RWPE1 (cell line): ENCODE measurements around the gene ARSB.
"Not testable (repeated sequence)": the region's sequence is repeated elsewhere in the genome, so short reads cannot be mapped to it uniquely, and the experiment has no call there.

Experiments
- CTCF ChIA-PET: fragments of 350-600 bp; sonication (Branson Sonifier 250); formaldehyde crosslinking; extraction: SDS; loops from one replicate; lab custom pipeline; 2021; lab: Yijun Ruan, JAX
- POLR2A ChIA-PET: fragments of 400-600 bp; formaldehyde crosslinking; extraction: SDS; loops from one replicate; lab custom pipeline; 2020; ENCODE audit warnings: antibody characterized with exemption; ENCODE audit not compliant: low non-redundant PET; lab: Yijun Ruan, JAX
- DNase-seq: peaks from one replicate; pipeline ENCODE4 v3.0.0; 2012; ENCODE audit warnings: low spot score
- H3K27ac ChIP-seq: fragments of 450-650 bp; 2 replicates; pipeline ENCODE4 v1.5.1; 2017
- TF ChIP-seq, protein P1 (sequence below): fragments of 450-650 bp; conservative IDR thresholded peaks from 2 replicates; pipeline ENCODE4 v1.5.1; 2017; ENCODE audit warnings: low read depth, mild to moderate bottlenecking

The ARSB gene

DNA sequence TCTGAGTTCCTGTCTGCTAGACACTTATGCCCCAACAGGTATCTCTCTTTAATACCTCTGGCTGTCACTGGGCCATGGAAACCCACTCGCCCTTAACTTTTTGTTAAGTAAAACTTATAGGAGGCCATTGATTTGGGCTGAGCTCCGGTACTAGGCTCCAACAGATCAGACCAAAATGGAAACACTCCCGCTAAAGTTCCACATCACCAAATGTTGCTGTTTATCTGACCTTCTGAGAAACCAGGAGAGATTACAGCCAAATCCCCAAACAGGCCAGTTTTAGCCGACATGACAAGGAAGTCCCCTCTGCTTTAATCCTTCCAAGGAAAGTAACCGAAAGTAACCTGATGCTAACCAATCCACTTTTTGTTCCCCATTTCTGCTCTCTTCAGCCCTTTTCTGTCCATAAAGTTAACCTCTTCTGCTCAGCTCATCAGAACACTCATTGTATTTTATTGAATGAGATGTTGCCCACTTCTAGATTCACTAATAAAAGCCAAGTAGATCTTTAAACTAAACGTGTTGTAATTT, 221.4 kb downstream of the ARSB start:
- no peak for DNase-seq
- H3K27ac ChIP-seq = no peak overlapping the region
- TF ChIP-seq, protein P1, sequence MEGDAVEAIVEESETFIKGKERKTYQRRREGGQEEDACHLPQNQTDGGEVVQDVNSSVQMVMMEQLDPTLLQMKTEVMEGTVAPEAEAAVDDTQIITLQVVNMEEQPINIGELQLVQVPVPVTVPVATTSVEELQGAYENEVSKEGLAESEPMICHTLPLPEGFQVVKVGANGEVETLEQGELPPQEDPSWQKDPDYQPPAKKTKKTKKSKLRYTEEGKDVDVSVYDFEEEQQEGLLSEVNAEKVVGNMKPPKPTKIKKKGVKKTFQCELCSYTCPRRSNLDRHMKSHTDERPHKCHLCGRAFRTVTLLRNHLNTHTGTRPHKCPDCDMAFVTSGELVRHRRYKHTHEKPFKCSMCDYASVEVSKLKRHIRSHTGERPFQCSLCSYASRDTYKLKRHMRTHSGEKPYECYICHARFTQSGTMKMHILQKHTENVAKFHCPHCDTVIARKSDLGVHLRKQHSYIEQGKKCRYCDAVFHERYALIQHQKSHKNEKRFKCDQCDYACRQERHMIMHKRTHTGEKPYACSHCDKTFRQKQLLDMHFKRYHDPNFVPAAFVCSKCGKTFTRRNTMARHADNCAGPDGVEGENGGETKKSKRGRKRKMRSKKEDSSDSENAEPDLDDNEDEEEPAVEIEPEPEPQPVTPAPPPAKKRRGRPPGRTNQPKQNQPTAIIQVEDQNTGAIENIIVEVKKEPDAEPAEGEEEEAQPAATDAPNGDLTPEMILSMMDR = no peak
- CTCF ChIA-PET = interaction anchor here (0.7 kb wide), 1 partner anchor 229 kb away, joined by 6 read pairs; no protein-coding TSS in a partner anchor
- POLR2A ChIA-PET = no interaction called here

DNA sequence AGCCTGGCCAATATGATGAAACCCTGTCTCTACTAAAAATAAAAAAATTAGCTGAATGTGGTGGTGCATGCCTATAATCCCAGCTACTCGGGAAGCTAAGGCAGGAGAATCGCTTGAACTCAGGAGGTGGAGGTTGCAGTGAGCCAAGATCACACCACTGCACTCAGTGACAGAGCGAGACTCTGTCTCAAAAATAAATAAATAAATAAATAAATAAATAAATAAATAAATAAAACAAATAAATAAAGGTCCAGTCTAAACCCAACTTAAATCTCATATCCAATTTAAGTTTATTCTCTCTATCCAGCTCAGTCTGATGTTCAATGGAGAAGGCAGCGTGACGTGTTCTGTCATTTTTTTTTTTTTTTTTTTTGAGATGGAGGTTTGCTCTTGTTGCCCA, 222.4 kb downstream of the ARSB start:
- CTCF ChIA-PET, DNase-seq, H3K27ac ChIP-seq: not testable (repeated sequence)
- POLR2A ChIA-PET = interaction anchor here (0.6 kb wide), 1 partner anchor 535 kb away, joined by 4 read pairs; no protein-coding TSS in a partner anchor

DNA sequence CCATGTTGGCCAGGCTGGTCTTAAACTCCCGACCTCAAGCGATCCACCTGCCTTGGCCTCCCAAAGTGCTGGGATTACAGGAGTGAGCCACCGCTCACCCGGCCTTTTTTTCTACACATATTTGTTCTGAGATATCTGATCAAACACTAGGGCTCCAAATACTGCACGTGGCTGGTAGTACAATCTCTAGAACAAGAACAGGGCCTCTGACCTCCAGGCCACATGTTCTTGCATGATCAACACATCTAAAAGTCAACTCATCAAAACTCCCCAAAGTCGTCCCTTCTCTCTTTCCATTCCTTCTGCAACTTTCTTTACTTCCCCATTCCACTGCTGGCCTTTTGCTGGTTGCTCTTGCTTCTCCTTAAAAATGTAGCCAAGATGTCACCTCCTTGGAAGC, 223.3 kb downstream of the ARSB start:
- CTCF ChIA-PET = no interaction called here

DNA sequence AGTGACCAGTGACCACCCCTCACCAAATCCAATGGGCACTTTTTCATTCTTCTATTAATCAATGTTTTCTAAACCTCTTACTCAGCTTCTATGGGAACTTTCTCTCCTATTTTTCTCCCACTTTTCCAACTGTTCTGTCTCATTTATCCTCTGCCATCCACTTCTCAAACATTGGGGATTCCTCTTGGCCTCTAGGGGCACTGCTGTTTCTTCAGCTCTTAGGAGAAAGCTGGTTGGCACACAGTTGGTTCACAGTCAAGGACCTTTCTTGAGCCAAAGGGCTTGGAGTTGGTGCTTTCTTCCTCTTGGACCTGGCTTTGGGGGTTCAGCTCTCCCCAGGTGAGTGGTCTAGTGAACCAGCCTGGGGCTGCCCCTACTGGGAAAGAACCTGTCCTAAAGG, 224.3 kb downstream of the ARSB start:
- no peak overlapping the region for H3K27ac ChIP-seq
- CTCF ChIA-PET = interaction anchor here (1.3 to 1.8 kb wide), 2 partner anchors 17 to 21 kb away, joined by 4 read pairs; no protein-coding TSS in a partner anchor
- no peak for DNase-seq
- TF ChIP-seq, protein P1 = no peak; the same call in 1 of the 2 replicates
- POLR2A ChIA-PET = no interaction called here

More for the DNA sequence above, 223.3 kb downstream of the ARSB start:
- POLR2A ChIA-PET = no interaction called here
- no peak for DNase-seq
- TF ChIP-seq, protein P1 = no peak
- H3K27ac ChIP-seq = no peak overlapping the region

DNA sequence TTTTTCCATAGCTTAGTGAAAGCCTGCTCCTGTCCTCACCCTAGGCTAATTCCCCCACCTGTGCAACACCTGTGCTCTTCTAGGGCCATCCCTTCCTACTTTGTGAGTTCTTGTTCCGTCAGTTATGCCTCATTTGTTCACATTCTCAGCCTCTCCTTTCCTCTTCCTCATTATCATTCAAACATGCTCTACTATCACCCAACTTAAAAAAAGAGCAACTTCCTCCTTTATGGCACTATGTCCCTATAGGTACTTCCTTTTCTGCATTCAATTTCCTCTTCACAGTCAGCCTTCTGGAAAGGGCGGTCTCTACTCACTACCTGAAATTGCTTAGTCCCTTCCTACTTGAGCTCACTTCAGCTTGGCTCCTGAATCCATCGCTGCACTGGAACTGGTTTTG, 224.7 kb downstream of the ARSB start:
- H3K27ac ChIP-seq = no peak overlapping the region
- POLR2A ChIA-PET = no interaction called here

DNA sequence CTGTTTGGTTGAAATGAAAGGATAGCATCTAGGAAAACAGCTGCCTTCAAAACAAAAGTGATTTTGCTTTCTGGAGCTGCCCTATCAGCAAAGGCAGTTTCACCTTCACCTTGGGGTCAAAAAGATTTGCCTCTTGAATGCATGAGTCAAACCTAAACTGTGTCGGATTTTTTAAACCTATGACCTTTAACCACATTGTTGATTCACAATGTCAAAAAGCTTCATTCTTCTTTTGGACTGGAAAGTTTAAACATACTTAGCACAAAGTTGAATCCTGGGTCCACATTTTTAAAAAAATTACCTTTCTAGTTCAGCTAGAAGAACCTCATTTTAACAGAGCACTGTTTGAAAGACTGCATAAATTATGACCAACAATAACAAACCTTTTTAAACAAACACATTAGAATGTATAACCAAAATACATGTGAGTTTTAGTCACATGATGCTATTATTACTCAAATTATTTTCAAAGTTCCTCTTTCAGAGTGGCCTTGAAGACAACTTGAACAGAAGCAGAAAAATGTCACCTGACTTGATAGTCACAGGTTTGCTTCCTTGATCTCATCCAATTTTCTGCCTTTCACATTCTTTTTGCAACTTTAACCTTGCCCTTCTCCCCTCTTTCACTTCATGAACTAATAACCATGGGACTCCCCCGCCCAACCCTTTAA, 226.8 kb downstream of the ARSB start:
- POLR2A ChIA-PET = no interaction called here
- DNase-seq = no peak
- CTCF ChIA-PET = interaction anchor here (0.6 kb wide), 1 partner anchor 229 kb away, joined by 3 read pairs; no protein-coding TSS in a partner anchor
- H3K27ac ChIP-seq = no peak overlapping the region
- TF ChIP-seq, protein P1 = no peak

More for the DNA sequence above, 224.7 kb downstream of the ARSB start:
- CTCF ChIA-PET = interaction anchor here (1.3 to 1.8 kb wide), 2 partner anchors 17 to 21 kb away, joined by 4 read pairs; no protein-coding TSS in a partner anchor
- TF ChIP-seq, protein P1 = no peak
- no peak for DNase-seq
